PC-9 (cell line): Measurements from ENCODE around the gene FBLIM1.

Experiments used
- CTCF ChIP-seq: fragments of 200-600 bp; sonication (generic); conservative IDR thresholded peaks from 2 replicates; pipeline ENCODE4 v1.6.1; 2017; ENCODE audit warnings: mixed run types, antibody characterized with exemption, mild to moderate bottlenecking, moderate library complexity
- EZH2 ChIP-seq: fragments of 200-600 bp; sonication (generic); IDR thresholded peaks from 2 replicates; pipeline ENCODE4 v1.8.0; 2017; ENCODE audit warnings: antibody characterized with exemption, low read depth

- TF ChIP-seq EZH2: no peak
- no peak for TF ChIP-seq CTCF
Measured at GRCh38 chr1:15777909-15778707, 19.5 kb downstream of the FBLIM1 start.
